Osteocyte (in vitro differentiated cells): Measurements from ENCODE around the gene MORF4L2. TPM values are rescaled to one million over a fixed set of nuclear protein-coding genes. Genes with fewer than 3 reads are reported as not detected.
A peak's percentile ranks its signal among the peaks of the same experiment; 100 is the strongest.

Experiments
- DNase-seq: peaks from one replicate; pipeline ENCODE4 v3.0.0; 2021; ENCODE audit warnings: mixed read lengths; ENCODE audit not compliant: unreplicated experiment; ENCODE audit errors: extremely low spot score
- H3K27ac Mint-ChIP-seq: one replicate; pipeline ENCODE4 v1.8.0; 2021; ENCODE audit warnings: mild to moderate bottlenecking, mixed read lengths; ENCODE audit not compliant: unreplicated experiment
- H3K27me3 Mint-ChIP-seq: one replicate; pipeline ENCODE4 v1.8.0; 2021; ENCODE audit warnings: mixed read lengths; ENCODE audit not compliant: unreplicated experiment
- H3K36me3 Mint-ChIP-seq: one replicate; pipeline ENCODE4 v1.8.0; 2021; ENCODE audit warnings: mixed read lengths; ENCODE audit not compliant: unreplicated experiment
- H3K4me1 Mint-ChIP-seq: one replicate; pipeline ENCODE4 v1.8.0; 2021; ENCODE audit warnings: mixed read lengths; ENCODE audit not compliant: unreplicated experiment
- H3K4me3 Mint-ChIP-seq: one replicate; pipeline ENCODE4 v1.8.0; 2021; ENCODE audit warnings: mild to moderate bottlenecking, moderate library complexity, mixed read lengths; ENCODE audit not compliant: unreplicated experiment
- H3K9me3 Mint-ChIP-seq: one replicate; pipeline ENCODE4 v1.8.0; 2021; ENCODE audit warnings: mixed read lengths; ENCODE audit not compliant: unreplicated experiment
- total RNA-seq: library from RNA; stranded (reverse); gene quantifications from 2 replicates; pipeline ENCODE4 v1.2.1, GENCODE V29; 2021
- TF ChIP-seq, protein P1 (sequence below): fragments of 200-600 bp; sonication (generic); IDR thresholded peaks from 2 replicates; pipeline ENCODE4 v1.5.0; 2021; ENCODE audit warnings: antibody characterized with exemption, mild to moderate bottlenecking, moderate library complexity

Gene MORF4L2
- total RNA-seq, 1 donor from 2014 or later: 433 TPM

GRCh38 chrX:103730147-103730795 lies 43.8 kb upstream of the MORF4L2 start:
- Mint-ChIP-seq H3K36me3 (no peaks in the 10 kb centered on the region), H3K9me3 (peaks cover 3% of the 10 kb centered on the region), H3K4me1 (peaks cover 29% of the 10 kb centered on the region), H3K27ac (peak overlapping the region; percentile 95), H3K4me3 (no peak overlapping the region), H3K27me3 (no peaks in the 10 kb centered on the region)
- TF ChIP-seq, protein P1, sequence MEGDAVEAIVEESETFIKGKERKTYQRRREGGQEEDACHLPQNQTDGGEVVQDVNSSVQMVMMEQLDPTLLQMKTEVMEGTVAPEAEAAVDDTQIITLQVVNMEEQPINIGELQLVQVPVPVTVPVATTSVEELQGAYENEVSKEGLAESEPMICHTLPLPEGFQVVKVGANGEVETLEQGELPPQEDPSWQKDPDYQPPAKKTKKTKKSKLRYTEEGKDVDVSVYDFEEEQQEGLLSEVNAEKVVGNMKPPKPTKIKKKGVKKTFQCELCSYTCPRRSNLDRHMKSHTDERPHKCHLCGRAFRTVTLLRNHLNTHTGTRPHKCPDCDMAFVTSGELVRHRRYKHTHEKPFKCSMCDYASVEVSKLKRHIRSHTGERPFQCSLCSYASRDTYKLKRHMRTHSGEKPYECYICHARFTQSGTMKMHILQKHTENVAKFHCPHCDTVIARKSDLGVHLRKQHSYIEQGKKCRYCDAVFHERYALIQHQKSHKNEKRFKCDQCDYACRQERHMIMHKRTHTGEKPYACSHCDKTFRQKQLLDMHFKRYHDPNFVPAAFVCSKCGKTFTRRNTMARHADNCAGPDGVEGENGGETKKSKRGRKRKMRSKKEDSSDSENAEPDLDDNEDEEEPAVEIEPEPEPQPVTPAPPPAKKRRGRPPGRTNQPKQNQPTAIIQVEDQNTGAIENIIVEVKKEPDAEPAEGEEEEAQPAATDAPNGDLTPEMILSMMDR: no peak
- DNase-seq: no peak

DNA sequence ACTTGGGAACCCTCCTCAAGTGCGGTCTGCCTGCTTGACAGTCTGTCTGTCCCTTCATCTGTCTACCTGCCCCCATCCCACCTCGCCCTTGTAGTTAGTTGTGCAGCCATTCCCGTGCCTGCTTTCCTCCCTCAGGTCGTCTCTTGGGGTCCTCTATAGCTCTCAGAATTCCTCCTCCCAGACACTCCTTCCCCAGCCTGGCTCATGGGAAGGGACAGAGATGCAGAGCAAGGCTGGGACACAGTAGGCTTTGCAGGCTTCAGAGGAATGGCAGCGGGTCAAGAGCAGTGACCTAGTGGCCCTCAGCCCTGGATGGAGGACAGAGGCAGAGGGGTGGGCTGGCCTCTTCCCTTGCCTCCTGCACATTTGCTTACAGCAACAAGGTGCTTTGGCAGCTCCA lies 42.5 kb upstream of the MORF4L2 start:
- H3K27ac Mint-ChIP-seq: no peak overlapping the region
- no peak for DNase-seq
- peaks cover 3% of the 10 kb centered on the region for H3K9me3 Mint-ChIP-seq
- H3K4me3 Mint-ChIP-seq: no peak overlapping the region
- TF ChIP-seq, protein P1: no peak
- H3K4me1 Mint-ChIP-seq: peaks cover 27% of the 10 kb centered on the region
- H3K27me3 Mint-ChIP-seq: no peaks in the 10 kb centered on the region
- H3K36me3 Mint-ChIP-seq: no peaks in the 10 kb centered on the region

DNA sequence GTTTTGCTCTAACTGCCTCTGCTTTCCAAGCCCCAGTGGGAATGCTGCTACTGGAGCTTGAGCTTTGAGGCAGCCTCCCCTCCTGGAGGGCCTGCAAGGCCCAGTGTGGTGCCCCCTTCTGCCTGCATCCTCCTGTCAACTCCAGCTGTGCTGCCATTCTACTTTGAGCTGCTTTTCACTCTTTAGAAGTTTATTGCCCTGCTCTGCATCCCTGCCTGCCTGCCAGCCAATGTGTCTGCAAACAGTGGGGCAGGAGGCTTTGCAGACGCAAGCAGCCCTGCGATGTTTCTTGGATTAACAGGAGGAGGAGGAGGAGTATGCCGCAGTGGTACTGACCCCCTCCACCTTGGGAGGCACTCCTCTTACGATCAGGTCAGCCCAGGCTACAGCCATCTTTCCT lies 40.6 kb upstream of the MORF4L2 start:
- H3K36me3 Mint-ChIP-seq: no peaks in the 10 kb centered on the region
- H3K27me3 Mint-ChIP-seq: no peaks in the 10 kb centered on the region
- H3K4me1 Mint-ChIP-seq: peaks cover 27% of the 10 kb centered on the region
- no peak for DNase-seq
- no peak overlapping the region for H3K4me3 Mint-ChIP-seq
- TF ChIP-seq, protein P1: no peak
- H3K9me3 Mint-ChIP-seq: no peaks in the 10 kb centered on the region
- no peak overlapping the region for H3K27ac Mint-ChIP-seq

- H3K9me3 Mint-ChIP-seq: no peaks in the 10 kb centered on the region
- TF ChIP-seq, protein P1: no peak
- peaks cover 21% of the 10 kb centered on the region for H3K4me1 Mint-ChIP-seq
- no peak for DNase-seq
- H3K27me3 Mint-ChIP-seq: no peaks in the 10 kb centered on the region
- H3K27ac Mint-ChIP-seq: no peak overlapping the region
- H3K4me3 Mint-ChIP-seq: no peak overlapping the region
- H3K36me3 Mint-ChIP-seq: no peaks in the 10 kb centered on the region
These were observed 40.0 kb upstream of the MORF4L2 start for GRCh38 chrX:103726477-103726876.

DNA sequence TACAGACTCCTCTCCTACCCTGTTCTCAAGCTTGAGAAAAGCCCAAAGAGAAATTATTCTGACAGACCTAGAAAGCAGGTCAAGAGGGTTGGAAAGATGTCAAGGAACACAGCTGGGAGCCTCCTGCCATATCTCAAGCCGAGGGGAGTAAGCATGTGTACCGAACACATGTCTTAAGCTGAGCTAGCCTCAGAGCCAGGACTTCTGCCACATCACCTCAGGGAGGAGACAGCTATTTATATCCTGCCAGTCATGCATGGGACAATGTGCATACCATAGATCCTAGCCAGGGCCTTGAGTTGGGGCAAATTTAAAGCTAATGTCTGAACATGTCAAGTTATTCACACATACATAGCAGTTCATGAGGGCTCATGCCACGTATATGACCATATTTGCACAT lies 36.0 kb upstream of the MORF4L2 start:
- Mint-ChIP-seq H3K27ac (no peak overlapping the region), H3K4me3 (no peak overlapping the region), H3K4me1 (no peaks in the 10 kb centered on the region), H3K9me3 (no peaks in the 10 kb centered on the region), H3K36me3 (no peaks in the 10 kb centered on the region), H3K27me3 (no peaks in the 10 kb centered on the region)
- TF ChIP-seq, protein P1: no peak
- DNase-seq: no peak
